ENCODE results near the gene SBK2.

Gene SBK2

GRCh38 chr19:55489711-55490477 lies 47.0 kb downstream of the SBK2 start:
- POLR2A ChIA-PET, result no interaction called here
- no peak overlapping the region for H3K4me3 ChIP-seq (ENCODE audit: control insufficient read depth in 1 of 7, extremely low read depth in 1 of 7, insufficient read depth in 4 of 7, low read depth in 2 of 7, low read length in 6 of 7)
- H3K9me3 ChIP-seq (ENCODE audit: control extremely low read depth in 1 of 5, control insufficient read depth in 4 of 5, insufficient read depth in 2 of 5, low read depth in 1 of 5, low read length in 4 of 5), result no peaks in the 10 kb centered on the region
- peaks cover 0 to 31% (median 27%) of the 10 kb centered on the region in 4 experiments for H3K4me1 ChIP-seq (ENCODE audit: control extremely low read depth in 1 of 4, control insufficient read depth in 4 of 4, insufficient read depth in 4 of 4, low read length in 3 of 4)
- H3K27ac ChIP-seq (ENCODE audit: insufficient read depth in 1 of 2, low read depth in 1 of 2, low read length in 2 of 2, poor library complexity in 1 of 2, severe bottlenecking in 2 of 2), result no peak overlapping the region
- CTCF ChIA-PET, result interaction anchor here (1.3 to 1.4 kb wide), 2 partner anchors 11 to 22 kb away, joined by 4 to 7 read pairs; no protein-coding TSS in a partner anchor
- no peak for DNase-seq
- peaks cover 0 to 28% (median 2%) of the 10 kb centered on the region in 5 experiments for H3K27me3 ChIP-seq (replicated peaks in 2 of 5; ENCODE audit: control insufficient read depth in 4 of 5, insufficient read depth in 5 of 5, low read length in 4 of 5)
- H3K36me3 ChIP-seq (ENCODE audit: control insufficient read depth in 4 of 4, insufficient read depth in 4 of 4, low read length in 3 of 4), result no peaks in the 10 kb centered on the region
- WGBS (ENCODE audit: insufficient coverage), result 62% methylated on average over 12 of the region's 21 CpGs

GRCh38 chr19:55488986-55489710 lies 47.8 kb downstream of the SBK2 start:
- DNase-seq, result no peak
- H3K9me3 ChIP-seq (ENCODE audit: control extremely low read depth in 1 of 5, control insufficient read depth in 4 of 5, insufficient read depth in 2 of 5, low read depth in 1 of 5, low read length in 4 of 5), result no peaks in the 10 kb centered on the region
- peaks cover 0 to 1% (median 0%) of the 10 kb centered on the region in 4 experiments for H3K36me3 ChIP-seq (ENCODE audit: control insufficient read depth in 4 of 4, insufficient read depth in 4 of 4, low read length in 3 of 4)
- no peak overlapping the region for H3K27ac ChIP-seq (ENCODE audit: insufficient read depth in 1 of 2, low read depth in 1 of 2, low read length in 2 of 2, poor library complexity in 1 of 2, severe bottlenecking in 2 of 2)
- no peak overlapping the region for H3K4me3 ChIP-seq (ENCODE audit: control insufficient read depth in 1 of 7, extremely low read depth in 1 of 7, insufficient read depth in 4 of 7, low read depth in 2 of 7, low read length in 6 of 7)
- WGBS (ENCODE audit: insufficient coverage), result 74% methylated on average over 27 of the region's 36 CpGs
- peaks cover 0 to 22% (median 2%) of the 10 kb centered on the region in 5 experiments for H3K27me3 ChIP-seq (replicated peaks in 2 of 5; ENCODE audit: control insufficient read depth in 4 of 5, insufficient read depth in 5 of 5, low read length in 4 of 5)
- POLR2A ChIA-PET, result no interaction called here
- CTCF ChIA-PET, result interaction anchor here (1.3 to 1.4 kb wide), 2 partner anchors 11 to 22 kb away, joined by 4 to 7 read pairs; no protein-coding TSS in a partner anchor
- peaks cover 0 to 38% (median 29%) of the 10 kb centered on the region in 4 experiments for H3K4me1 ChIP-seq (ENCODE audit: control extremely low read depth in 1 of 4, control insufficient read depth in 4 of 4, insufficient read depth in 4 of 4, low read length in 3 of 4)

- Histone ChIP-seq H3K9me3 (ENCODE audit: control extremely low read depth in 1 of 5, control insufficient read depth in 4 of 5, insufficient read depth in 2 of 5, low read depth in 1 of 5, low read length in 4 of 5) (no peaks in the 10 kb centered on the region), H3K36me3 (ENCODE audit: control insufficient read depth in 4 of 4, insufficient read depth in 4 of 4, low read length in 3 of 4) (peaks cover 0 to 11% (median 0%) of the 10 kb centered on the region in 4 experiments), H3K27ac (ENCODE audit: insufficient read depth in 1 of 2, low read depth in 1 of 2, low read length in 2 of 2, poor library complexity in 1 of 2, severe bottlenecking in 2 of 2) (no peak within 1 kb of the TSS), H3K27me3 (replicated peaks in 2 of 5; ENCODE audit: control insufficient read depth in 4 of 5, insufficient read depth in 5 of 5, low read length in 4 of 5) (peaks cover 0 to 15% (median 2%) of the 10 kb centered on the region in 5 experiments), H3K4me1 (ENCODE audit: control extremely low read depth in 1 of 4, control insufficient read depth in 4 of 4, insufficient read depth in 4 of 4, low read length in 3 of 4) (peaks cover 0 to 39% (median 30%) of the 10 kb centered on the region in 4 experiments), H3K4me3 (ENCODE audit: control insufficient read depth in 1 of 7, extremely low read depth in 1 of 7, insufficient read depth in 4 of 7, low read depth in 2 of 7, low read length in 6 of 7) (no peak within 1 kb of the TSS)
- ChIA-PET POLR2A (no interaction called here), CTCF (interaction anchor here (1.4 to 1.5 kb wide), 2 partner anchors 10 to 21 kb away, joined by 3 to 4 read pairs; no protein-coding TSS in a partner anchor)
- WGBS (ENCODE audit: insufficient coverage), result 37% methylated on average over 9 of the region's 21 CpGs
- no peak for DNase-seq
These were observed 48.8 kb downstream of the SBK2 start, which contains the start of gene SSC5D for GRCh38 chr19:55487924-55488687. Gene SSC5D (plus strand): TSS chr19:55488436. CDS start chr19:55488590, 154 bp downstream.

GRCh38 chr19:55486971-55487923 lies 49.7 kb downstream of the SBK2 start:
- Histone ChIP-seq H3K9me3 (ENCODE audit: control extremely low read depth in 1 of 5, control insufficient read depth in 4 of 5, insufficient read depth in 2 of 5, low read depth in 1 of 5, low read length in 4 of 5) (no peaks in the 10 kb centered on the region), H3K27me3 (replicated peaks in 2 of 5; ENCODE audit: control insufficient read depth in 4 of 5, insufficient read depth in 5 of 5, low read length in 4 of 5) (peaks cover 0 to 11% (median 2%) of the 10 kb centered on the region in 5 experiments), H3K4me3 (ENCODE audit: control insufficient read depth in 1 of 7, extremely low read depth in 1 of 7, insufficient read depth in 4 of 7, low read depth in 2 of 7, low read length in 6 of 7) (no peak overlapping the region), H3K36me3 (ENCODE audit: control insufficient read depth in 4 of 4, insufficient read depth in 4 of 4, low read length in 3 of 4) (peaks cover 0 to 17% (median 4%) of the 10 kb centered on the region in 4 experiments), H3K27ac (ENCODE audit: insufficient read depth in 1 of 2, low read depth in 1 of 2, low read length in 2 of 2, poor library complexity in 1 of 2, severe bottlenecking in 2 of 2) (no peak overlapping the region), H3K4me1 (ENCODE audit: control extremely low read depth in 1 of 4, control insufficient read depth in 4 of 4, insufficient read depth in 4 of 4, low read length in 3 of 4) (peaks cover 0 to 39% (median 30%) of the 10 kb centered on the region in 4 experiments)
- no peak for DNase-seq
- WGBS (ENCODE audit: insufficient coverage), result 79% methylated on average over 15 of the region's 27 CpGs
- POLR2A ChIA-PET, result interaction anchor here (0.9 to 1.1 kb wide), 3 partner anchors 10 to 80 kb away, joined by 3 to 4 read pairs (median 4); partner anchors contain the start of genes UBE2S and ZNF628
- CTCF ChIA-PET, result interaction anchor here (1.2 to 1.8 kb wide), 5 partner anchors 9 to 20 kb away, joined by 3 to 6 read pairs (median 3); partner anchors contain the start of gene ZNF628

- WGBS (ENCODE audit: insufficient coverage), result 93% methylated on average over 51 of the region's 53 CpGs
- peak overlapping the region in 1 of 7 experiments; percentile 72 for H3K4me3 ChIP-seq (ENCODE audit: control insufficient read depth in 1 of 7, extremely low read depth in 1 of 7, insufficient read depth in 4 of 7, low read depth in 2 of 7, low read length in 6 of 7)
- POLR2A ChIA-PET, result interaction anchor here (0.9 to 1.1 kb wide), 3 partner anchors 9 to 79 kb away, joined by 3 to 4 read pairs (median 4); partner anchors contain the start of genes UBE2S and ZNF628
- H3K9me3 ChIP-seq (ENCODE audit: control extremely low read depth in 1 of 5, control insufficient read depth in 4 of 5, insufficient read depth in 2 of 5, low read depth in 1 of 5, low read length in 4 of 5), result no peaks in the 10 kb centered on the region
- CTCF ChIA-PET, result interaction anchor here (1.2 to 2.0 kb wide), 7 partner anchors 10 to 19 kb away, joined by 3 to 8 read pairs (median 3); partner anchors contain the start of gene ZNF628
- H3K4me1 ChIP-seq (ENCODE audit: control extremely low read depth in 1 of 4, control insufficient read depth in 4 of 4, insufficient read depth in 4 of 4, low read length in 3 of 4), result peaks cover 0 to 39% (median 30%) of the 10 kb centered on the region in 4 experiments
- no peak overlapping the region for H3K27ac ChIP-seq (ENCODE audit: insufficient read depth in 1 of 2, low read depth in 1 of 2, low read length in 2 of 2, poor library complexity in 1 of 2, severe bottlenecking in 2 of 2)
- DNase-seq, result no peak
- peaks cover 0 to 19% (median 6%) of the 10 kb centered on the region in 4 experiments for H3K36me3 ChIP-seq (ENCODE audit: control insufficient read depth in 4 of 4, insufficient read depth in 4 of 4, low read length in 3 of 4)
- H3K27me3 ChIP-seq (replicated peaks in 2 of 5; ENCODE audit: control insufficient read depth in 4 of 5, insufficient read depth in 5 of 5, low read length in 4 of 5), result peaks cover 0 to 4% (median 0%) of the 10 kb centered on the region in 5 experiments
These were observed 50.6 kb downstream of the SBK2 start for GRCh38 chr19:55486043-55486970.
